K562 (cell line): ENCODE measurements around the gene WDCP. TPM values are rescaled to one million over a fixed set of nuclear protein-coding genes. Genes with fewer than 3 reads are reported as not detected.

ENCODE experiments used
- ARID1B ChIP-seq: fragments of 450-650 bp; IDR thresholded peaks from 2 replicates; pipeline ENCODE4 v1.6.1; 2016; ENCODE audit warnings: antibody characterized with exemption, mild to moderate bottlenecking, inconsistent platforms
- ARID4B ChIP-seq: sonication (generic); formaldehyde crosslinking; IDR thresholded peaks from 2 replicates; pipeline ENCODE4 v1.8.0; 2022; ENCODE audit warnings: mild to moderate bottlenecking, missing genetic modification reagents
- CBX3 ChIP-seq, 2 experiments: IDR thresholded peaks; 1 replicate in 1 of 2; 2 replicates in 1 of 2; pipeline ENCODE4 v1.6.1; 2012; ENCODE audit warnings: inconsistent platforms in 2 of 2, low read length in 2 of 2, borderline replicate concordance in 1 of 2, control low read depth in 1 of 2
- CHD4 ChIP-seq: fragments of 200-600 bp; sonication (generic); IDR thresholded peaks from 3 replicates; pipeline ENCODE4 v1.6.1; 2012; ENCODE audit warnings: low read depth, mild to moderate bottlenecking, mixed read lengths, low read length, inconsistent platforms; ENCODE audit not compliant: insufficient read depth, insufficient replicate concordance, poor library complexity, severe bottlenecking
- DPF2 ChIP-seq: fragments of 450-650 bp; IDR thresholded peaks from 2 replicates; pipeline ENCODE4 v1.6.1; 2016
- NRF1 ChIP-seq, 2 experiments: fragments of 450-650 bp; IDR thresholded peaks in 1 of 2; conservative IDR thresholded peaks in 1 of 2; 2 replicates each; pipeline ENCODE4 v1.6.1; 2014; ENCODE audit warnings: mild to moderate bottlenecking in 2 of 2
- RNF2 ChIP-seq: sonication (generic); IDR thresholded peaks from 2 replicates; pipeline ENCODE4 v1.6.1; 2016
- TAF1 ChIP-seq: IDR thresholded peaks from 2 replicates; pipeline ENCODE4 v1.6.1; 2011; ENCODE audit warnings: mild to moderate bottlenecking, low read length, moderate library complexity; ENCODE audit not compliant: insufficient read depth, control insufficient read depth, severe bottlenecking; ENCODE audit errors: extremely low read depth
- ZNF398 ChIP-seq: fragments of 250-450 bp; sonication (Bioruptor Pico); IDR thresholded peaks from 2 replicates; pipeline ENCODE4 v1.8.0; 2021; ENCODE audit warnings: moderate library complexity, mild to moderate bottlenecking, inconsistent platforms
- polyA plus RNA-seq, 8 experiments: library from polyadenylated mRNA; depleted of rRNA in 4 of 8; stranded (reverse) in 5 of 8; unstranded in 3 of 8; fragments of >200 nt; fragmentation: Nextera tagmentation in 2 of 8; fragmentation: Illumina TruSeq in 1 of 8; extraction: Ambion mirVana in 2 of 8; extraction: Trizol in 1 of 8; gene quantifications; 2 replicates each; pipeline versions ENCODE4 v1.2.1 to v1.2.3, GENCODE V29; 2011 to 2014; ENCODE audit warnings: inconsistent platforms in 1 of 8, missing spikeins in 1 of 8
- total RNA-seq, 7 experiments: library from RNA; depleted of rRNA in 6 of 7; stranded (reverse); fragments of >200 nt in 6 of 7; fragmentation: Illumina TruSeq in 2 of 7; extraction: Trizol in 2 of 7; gene quantifications; 2 replicates each; pipeline versions ENCODE4 v1.2.1 to v1.2.3, GENCODE V29; 2011 to 2021; ENCODE audit warnings: low replicate concordance in 1 of 7
- TF ChIP-seq, protein P1 (sequence below): fragments of 250-450 bp; sonication (Bioruptor Pico); IDR thresholded peaks from 2 replicates; pipeline ENCODE4 v1.4.0; 2020; ENCODE audit warnings: mild to moderate bottlenecking

Gene WDCP
- total and polyA plus RNA-seq, 9 of the 15 experiments (the other 6 are each of a cell fraction or from before 2014, with no cell fraction given): 10.1 to 41.4 (median 21.8) TPM

GRCh38 chr2:24075915-24076848 is 29.0 kb upstream of the WDCP start, which contains the start of gene SF3B6 (continued):
- TF ChIP-seq, protein P1, sequence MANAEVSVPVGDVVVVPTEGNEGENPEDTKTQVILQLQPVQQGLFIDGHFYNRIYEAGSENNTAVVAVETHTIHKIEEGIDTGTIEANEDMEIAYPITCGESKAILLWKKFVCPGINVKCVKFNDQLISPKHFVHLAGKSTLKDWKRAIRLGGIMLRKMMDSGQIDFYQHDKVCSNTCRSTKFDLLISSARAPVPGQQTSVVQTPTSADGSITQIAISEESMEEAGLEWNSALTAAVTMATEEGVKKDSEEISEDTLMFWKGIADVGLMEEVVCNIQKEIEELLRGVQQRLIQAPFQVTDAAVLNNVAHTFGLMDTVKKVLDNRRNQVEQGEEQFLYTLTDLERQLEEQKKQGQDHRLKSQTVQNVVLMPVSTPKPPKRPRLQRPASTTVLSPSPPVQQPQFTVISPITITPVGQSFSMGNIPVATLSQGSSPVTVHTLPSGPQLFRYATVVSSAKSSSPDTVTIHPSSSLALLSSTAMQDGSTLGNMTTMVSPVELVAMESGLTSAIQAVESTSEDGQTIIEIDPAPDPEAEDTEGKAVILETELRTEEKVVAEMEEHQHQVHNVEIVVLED (CRISPR knock-in tag): peak; percentile 100
- TF ChIP-seq ARID4B (CRISPR knock-in tag) (peak; percentile 60), CBX3 (IDR thresholded peaks at IDR 0.05; ENCODE audit: borderline replicate concordance in 1 of 2, low read length in 2 of 2) (peak in 1 of 2 experiments; percentile 96; a peak in 2 of 3 replicates), RNF2 (peak; percentile 80; the same call in 1 of the 2 replicates), CHD4 (no peak), TAF1 (peak; percentile 80), NRF1 (conservative IDR thresholded peaks at IDR 0.05 in 1 of 2, IDR thresholded peaks at IDR 0.05 in 1 of 2) (peak; percentile 71 to 74), ZNF398 (CRISPR knock-in tag) (no peak), DPF2 (no peak; the same call in none of the 2 replicates), ARID1B (peak; percentile 19; the same call in 1 of the 2 replicates)
